IPS-NIHi11 (cell line): ENCODE measurements around the gene JADE2.
A peak's percentile ranks its signal among the peaks of the same experiment; 100 is the strongest.
"Not testable (repeated sequence)": the region's sequence is repeated elsewhere in the genome, so short reads cannot be mapped to it uniquely, and the experiment has no call there.

Experiments
- DNase-seq: peaks from one replicate; pipeline ENCODE4 v3.0.0; 2012; ENCODE audit warnings: mixed read lengths, low spot score

The JADE2 gene

GRCh38 chr5:134592141-134592746, 66.8 kb downstream of the JADE2 start:
- DNase-seq: peak; percentile 70

GRCh38 chr5:134594336-134594735, 68.9 kb downstream of the JADE2 start:
- no peak for DNase-seq

- DNase-seq: no peak
Measured at GRCh38 chr5:134594797-134595457, 69.5 kb downstream of the JADE2 start.

GRCh38 chr5:134595458-134595838, 70.0 kb downstream of the JADE2 start:
- no peak for DNase-seq

GRCh38 chr5:134599820-134600219, 74.3 kb downstream of the JADE2 start:
- not testable (repeated sequence) for DNase-seq

- no peak for DNase-seq
Measured at GRCh38 chr5:134600600-134600999, 75.1 kb downstream of the JADE2 start.

- DNase-seq: no peak
Measured at GRCh38 chr5:134603059-134603458, 77.6 kb downstream of the JADE2 start.

GRCh38 chr5:134604908-134605307, 79.4 kb downstream of the JADE2 start:
- no peak for DNase-seq

- no peak for DNase-seq
Measured at GRCh38 chr5:134606726-134607125, 81.3 kb downstream of the JADE2 start.

- no peak for DNase-seq
Measured at GRCh38 chr5:134608555-134608954, 83.1 kb downstream of the JADE2 start.

- no peak for DNase-seq
Measured at GRCh38 chr5:134609232-134609851, 83.9 kb downstream of the JADE2 start.

- DNase-seq: no peak
Measured at GRCh38 chr5:134610725-134611124, 85.3 kb downstream of the JADE2 start.

GRCh38 chr5:134611515-134611914, 86.0 kb downstream of the JADE2 start:
- no peak for DNase-seq

- no peak for DNase-seq
Measured at GRCh38 chr5:134614450-134615085, 89.1 kb downstream of the JADE2 start.

- no peak for DNase-seq
Measured at GRCh38 chr5:134620634-134621033, 95.2 kb downstream of the JADE2 start.

- DNase-seq: no peak
Measured at GRCh38 chr5:134625559-134625958, 100.1 kb downstream of the JADE2 start.

- no peak for DNase-seq
Measured at GRCh38 chr5:134626369-134627014, 101.0 kb downstream of the JADE2 start.
